HCT116 (cell line): ENCODE data around the gene IRF8. TPM values are rescaled to one million over a fixed set of nuclear protein-coding genes. Genes with fewer than 3 reads are reported as not detected.

Experiments used
- ATAC-seq: fragments of 200-7000 bp; cut with Tn5 transposase; 2 replicates; pipeline ENCODE4 v1.9.1; 2020; ENCODE audit warnings: mild to moderate bottlenecking, moderate library complexity
- BruUV-seq: library from RNA; stranded (reverse); fragments of 400-500 nt; replicated peaks from 2 replicates; lab custom pipeline; 2021; lab: Mats Ljungman, UMichigan
- CTCF ChIA-PET: fragments of 300-600 bp; sonication (Branson Sonifier 250); formaldehyde crosslinking; loops from one replicate; lab custom pipeline; 2021; ENCODE audit warnings: antibody characterized with exemption; lab: Charles Lee
- POLR2A ChIA-PET: fragments of 300-600, 350-600 bp; sonication (Branson Sonifier 250); formaldehyde crosslinking; loops from one replicate; lab custom pipeline; 2021; ENCODE audit warnings: antibody characterized with exemption; lab: Charles Lee
- RAD21 ChIA-PET, 2 experiments: fragments of 300-600 bp; sonication (Branson Sonifier 250); formaldehyde crosslinking; loops; one replicate each; lab custom pipeline; 2023; ENCODE audit warnings: low total read pairs in 2 of 2; ENCODE audit not compliant: uncharacterized antibody in 2 of 2, unreplicated experiment in 2 of 2, low non-redundant PET in 1 of 2; lab: Charles Lee
- DNase-seq: peaks from one replicate; pipeline ENCODE4 v3.0.0-alpha.2; 2010; ENCODE audit warnings: low read depth, low spot score
- H2AFZ ChIP-seq: fragments of 200-600 bp; shearing (Covaris generic), sonication (generic); 2 replicates; pipeline ENCODE4 v1.6.1; 2017; ENCODE audit warnings: low read depth, mixed run types, mixed read lengths, antibody characterized with exemption, low read length; ENCODE audit not compliant: poor library complexity, severe bottlenecking
- H3K27ac ChIP-seq: 2 replicates; pipeline ENCODE4 v1.5.1; 2012; ENCODE audit warnings: low read depth, low read length
- H3K27me3 ChIP-seq: fragments of 200-600 bp; sonication (generic); 2 replicates; pipeline ENCODE4 v1.6.1; 2016; ENCODE audit warnings: mixed run types, low read length, mixed read lengths; ENCODE audit not compliant: insufficient read depth
- H3K36me3 ChIP-seq, 2 experiments: fragments of 200-500 bp in 1 of 2; fragments of 200-600 bp in 1 of 2; sonication (Bioruptor generic) in 1 of 2; sonication (generic) in 1 of 2; 2 replicates each; pipeline versions ENCODE4 v1.5.1 to v1.6.1; 2014 to 2016; ENCODE audit warnings: low read length in 2 of 2, inconsistent platforms in 1 of 2, mixed read lengths in 1 of 2, mixed run types in 1 of 2; ENCODE audit not compliant: insufficient read depth in 2 of 2, control insufficient read depth in 1 of 2
- H3K4me1 ChIP-seq, 2 experiments: fragments of 200-600 bp in 1 of 2; sonication (generic) in 1 of 2; 2 replicates each; pipeline versions ENCODE4 v1.5.1 to v1.6.1; 2012 to 2017; ENCODE audit warnings: low read length in 2 of 2, inconsistent platforms in 1 of 2, mild to moderate bottlenecking in 1 of 2, mixed read lengths in 1 of 2, mixed run types in 1 of 2, moderate library complexity in 1 of 2; ENCODE audit not compliant: insufficient read depth in 2 of 2, control insufficient read depth in 1 of 2
- H3K4me2 ChIP-seq: fragments of 200-600 bp; sonication (generic); 2 replicates; pipeline ENCODE4 v1.6.1; 2017; ENCODE audit warnings: mixed run types, low read length, mixed read lengths
- H3K4me3 ChIP-seq, 2 experiments: fragments of 200-600 bp in 1 of 2; sonication (generic) in 1 of 2; replicated peaks in 1 of 2; 2 replicates each; pipeline ENCODE4 v1.5.1; 2011 to 2016; ENCODE audit warnings: low read length in 2 of 2, control low read depth in 1 of 2, low read depth in 1 of 2, mild to moderate bottlenecking in 1 of 2, mixed read lengths in 1 of 2, mixed run types in 1 of 2
- H3K79me2 ChIP-seq: fragments of 200-600 bp; sonication (generic); 2 replicates; pipeline ENCODE4 v1.6.1; 2017; ENCODE audit warnings: mild to moderate bottlenecking, mixed run types, low read length, moderate library complexity, mixed read lengths; ENCODE audit not compliant: insufficient read depth
- H3K9ac ChIP-seq: fragments of 200-600 bp; sonication (generic); 2 replicates; pipeline ENCODE4 v1.6.1; 2016; ENCODE audit warnings: low read length, mixed read lengths
- H3K9me2 ChIP-seq: fragments of 200-600 bp; sonication (generic), shearing (Covaris generic); 2 replicates; pipeline ENCODE4 v1.6.1; 2017; ENCODE audit warnings: mixed run types, mild to moderate bottlenecking, moderate library complexity; ENCODE audit not compliant: insufficient read depth
- H3K9me3 ChIP-seq, 2 experiments: fragments of 200-500 bp in 1 of 2; fragments of 200-600 bp in 1 of 2; sonication (Bioruptor generic) in 1 of 2; sonication (generic) in 1 of 2; 2 replicates each; pipeline ENCODE4 v1.6.1; 2014 to 2017; ENCODE audit warnings: low read length in 2 of 2, mixed read lengths in 2 of 2, inconsistent platforms in 1 of 2, low read depth in 1 of 2, mild to moderate bottlenecking in 1 of 2, mixed run types in 1 of 2, moderate library complexity in 1 of 2; ENCODE audit not compliant: control insufficient read depth in 1 of 2, insufficient read depth in 1 of 2
- H4K20me1 ChIP-seq: fragments of 200-600 bp; sonication (generic), shearing (Covaris generic); 2 replicates; pipeline ENCODE4 v1.6.1; 2017; ENCODE audit warnings: mixed run types, mild to moderate bottlenecking, moderate library complexity; ENCODE audit not compliant: insufficient read depth
- CBX3 ChIP-seq: IDR thresholded peaks from 2 replicates; pipeline ENCODE4 v1.6.1; 2012; ENCODE audit warnings: low read depth
- CEBPB ChIP-seq: IDR thresholded peaks from 2 replicates; pipeline ENCODE4 v1.6.1; 2012; ENCODE audit warnings: low read depth
- CTCF ChIP-seq, 3 experiments: fragments of 200-600 bp in 1 of 3; sonication (generic) in 1 of 3; IDR thresholded peaks in 2 of 3; conservative IDR thresholded peaks in 1 of 3; 2 replicates each; pipeline ENCODE4 v1.5.1; 2012 to 2017; ENCODE audit warnings: low read depth in 2 of 3, low read length in 2 of 3, antibody characterized with exemption in 1 of 3, borderline replicate concordance in 1 of 3, control low read depth in 1 of 3, mild to moderate bottlenecking in 1 of 3, mixed read lengths in 1 of 3, mixed run types in 1 of 3, moderate library complexity in 1 of 3; ENCODE audit not compliant: insufficient read depth in 1 of 3
- EGR1 ChIP-seq: IDR thresholded peaks from 2 replicates; pipeline ENCODE4 v1.6.1; 2012; ENCODE audit warnings: low read depth
- ELF1 ChIP-seq: IDR thresholded peaks from 2 replicates; pipeline ENCODE4 v1.6.1; 2012; ENCODE audit warnings: low read depth, borderline replicate concordance
- EZH2 ChIP-seq: fragments of 200-600 bp; sonication (generic); IDR thresholded peaks from 2 replicates; pipeline ENCODE4 v1.6.1; 2017; ENCODE audit warnings: antibody characterized with exemption, mixed run types
- EZH2phosphoT487 ChIP-seq: fragments of 200-600 bp; IDR thresholded peaks from 2 replicates; pipeline ENCODE4 v1.6.1; 2018; ENCODE audit warnings: antibody characterized with exemption, borderline replicate concordance
- FOSL1 ChIP-seq: IDR thresholded peaks from 2 replicates; pipeline ENCODE4 v1.6.1; 2012; ENCODE audit warnings: low read depth
- JUND ChIP-seq: IDR thresholded peaks from 2 replicates; pipeline ENCODE4 v1.6.1; 2012
- MAX ChIP-seq: IDR thresholded peaks from 2 replicates; pipeline ENCODE4 v1.6.1; 2012
- POLR2A ChIP-seq: IDR thresholded peaks from 2 replicates; pipeline ENCODE4 v1.7.0; 2011; ENCODE audit warnings: borderline replicate concordance; ENCODE audit not compliant: insufficient read depth, insufficient read length; ENCODE audit errors: extremely low read depth
- POLR2AphosphoS5 ChIP-seq: IDR thresholded peaks from 2 replicates; pipeline ENCODE4 v1.6.1; 2011; ENCODE audit warnings: mild to moderate bottlenecking, low read depth, low read length, moderate library complexity
- RAD21 ChIP-seq: IDR thresholded peaks from 2 replicates; pipeline ENCODE4 v1.6.1; 2012; ENCODE audit warnings: low read depth, mild to moderate bottlenecking
- YY1 ChIP-seq: IDR thresholded peaks from 2 replicates; pipeline ENCODE4 v1.6.1; 2011; ENCODE audit warnings: low read length, low read depth, moderate library complexity, mild to moderate bottlenecking; ENCODE audit not compliant: insufficient replicate concordance; ENCODE audit errors: extremely low read depth
- ZFX ChIP-seq: fragments of 450-650 bp; IDR thresholded peaks from 2 replicates; pipeline ENCODE4 v1.6.1; 2017
- intact Hi-C: fragments of 100-400 bp; cut with micrococcal nuclease; formaldehyde crosslinking; loops from 2 replicates; pipeline ENCODE4 v1.10.0; 2022
- total RNA-seq: library from RNA; stranded (reverse); gene quantifications from one replicate; pipeline ENCODE4 v1.2.1, GENCODE V29; 2021; ENCODE audit not compliant: unreplicated experiment
- TF ChIP-seq, protein P1 (sequence below): IDR thresholded peaks from 2 replicates; pipeline ENCODE4 v1.6.1; 2011; ENCODE audit warnings: mild to moderate bottlenecking, low read length, moderate library complexity; ENCODE audit not compliant: insufficient replicate concordance; ENCODE audit errors: extremely low read depth

The IRF8 gene
- total RNA-seq, 1 experiment from 2014 or later, result 0.61 TPM

DNA sequence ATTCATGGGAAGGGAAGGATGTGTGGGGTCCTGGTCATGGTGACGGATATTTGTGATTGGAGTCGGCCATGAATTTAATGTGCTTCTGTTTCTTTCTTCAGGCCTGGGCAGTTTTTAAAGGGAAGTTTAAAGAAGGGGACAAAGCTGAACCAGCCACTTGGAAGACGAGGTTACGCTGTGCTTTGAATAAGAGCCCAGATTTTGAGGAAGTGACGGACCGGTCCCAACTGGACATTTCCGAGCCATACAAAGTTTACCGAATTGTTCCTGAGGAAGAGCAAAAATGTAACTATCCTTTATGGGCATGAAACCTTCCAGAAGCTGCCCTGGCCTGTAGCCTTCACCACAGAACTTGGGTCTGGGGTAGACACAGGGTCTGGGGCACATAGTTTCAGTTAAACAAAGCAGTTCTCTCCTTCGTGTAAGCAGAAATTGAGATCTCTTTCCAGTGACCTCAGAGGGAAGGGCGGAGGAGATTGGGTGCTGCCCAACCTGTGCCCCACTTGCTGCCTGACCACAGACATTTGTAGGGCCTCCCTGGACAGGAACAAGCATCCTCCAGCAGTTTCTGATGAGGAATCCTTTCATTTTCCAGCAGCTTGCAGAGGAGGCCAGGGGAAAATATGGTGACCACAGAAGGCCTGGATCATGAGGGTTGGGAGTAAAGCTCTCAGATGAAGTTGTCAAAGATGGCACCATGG lies 10.1 kb downstream of the IRF8 start:
- peaks cover 18% of the 10 kb centered on the region; the same call in 1 of the 2 replicates for H3K27me3 ChIP-seq
- H3K79me2 ChIP-seq, result no peaks in the 10 kb centered on the region
- ChIA-PET CTCF (no interaction called here), RAD21 (no interaction called here), POLR2A (no interaction called here)
- no TSS peak for BruUV-seq
- no peak overlapping the region for H3K4me3 ChIP-seq
- H3K4me1 ChIP-seq, result no peaks in the 10 kb centered on the region
- H3K4me2 ChIP-seq, result no peak overlapping the region
- no peak overlapping the region for H3K9ac ChIP-seq
- DNase-seq (no peak), ATAC-seq (no peak)
- H3K27ac ChIP-seq, result no peak overlapping the region
- no peaks in the 10 kb centered on the region for H4K20me1 ChIP-seq
- no peaks in the 10 kb centered on the region for H3K9me2 ChIP-seq
- intact Hi-C loops, result loop anchor here (10.0 kb wide), 1 partner anchor 56 kb away; no protein-coding TSS in a partner anchor
- H3K36me3 ChIP-seq, result no peaks in the 10 kb centered on the region
- no peak for TF ChIP-seq CTCF (IDR thresholded peaks at IDR 0.05 in 2 of 3, conservative IDR thresholded peaks at IDR 0.05 in 1 of 3; ENCODE audit: borderline replicate concordance in 1 of 3, insufficient read depth in 1 of 3, low read depth in 2 of 3, low read length in 2 of 3)
- TF ChIP-seq MAX, result no peak
- no peak for TF ChIP-seq YY1
- no peak for TF ChIP-seq JUND
- TF ChIP-seq EZH2phosphoT487, result no peak
- TF ChIP-seq ELF1, result no peak
- TF ChIP-seq ZFX, result no peak
- TF ChIP-seq EGR1, result no peak
- TF ChIP-seq POLR2A, result no peak
- TF ChIP-seq, protein P1, sequence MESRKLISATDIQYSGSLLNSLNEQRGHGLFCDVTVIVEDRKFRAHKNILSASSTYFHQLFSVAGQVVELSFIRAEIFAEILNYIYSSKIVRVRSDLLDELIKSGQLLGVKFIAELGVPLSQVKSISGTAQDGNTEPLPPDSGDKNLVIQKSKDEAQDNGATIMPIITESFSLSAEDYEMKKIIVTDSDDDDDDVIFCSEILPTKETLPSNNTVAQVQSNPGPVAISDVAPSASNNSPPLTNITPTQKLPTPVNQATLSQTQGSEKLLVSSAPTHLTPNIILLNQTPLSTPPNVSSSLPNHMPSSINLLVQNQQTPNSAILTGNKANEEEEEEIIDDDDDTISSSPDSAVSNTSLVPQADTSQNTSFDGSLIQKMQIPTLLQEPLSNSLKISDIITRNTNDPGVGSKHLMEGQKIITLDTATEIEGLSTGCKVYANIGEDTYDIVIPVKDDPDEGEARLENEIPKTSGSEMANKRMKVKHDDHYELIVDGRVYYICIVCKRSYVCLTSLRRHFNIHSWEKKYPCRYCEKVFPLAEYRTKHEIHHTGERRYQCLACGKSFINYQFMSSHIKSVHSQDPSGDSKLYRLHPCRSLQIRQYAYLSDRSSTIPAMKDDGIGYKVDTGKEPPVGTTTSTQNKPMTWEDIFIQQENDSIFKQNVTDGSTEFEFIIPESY, result no peak
- no peak for TF ChIP-seq CBX3
- TF ChIP-seq RAD21, result no peak
- TF ChIP-seq POLR2AphosphoS5, result no peak
- TF ChIP-seq CEBPB, result no peak
- no peak for TF ChIP-seq EZH2
- no peak for TF ChIP-seq FOSL1
- no peak overlapping the region for H2AFZ ChIP-seq
- 0 out of 4 replicates have a peak, but pooled peaks cover 0 to 5% of the 10 kb centered on the region in 2 experiments for H3K9me3 ChIP-seq
